Endothelial cell of umbilical vein (primary cell): ENCODE results near the gene FGD5.

Source experiments
- CTCF ChIP-seq, 2 donors: IDR thresholded peaks; 1 replicate in 1 of 2; 2 replicates in 1 of 2; pipeline ENCODE4 v1.5.1; 2011; ENCODE audit warnings: low read length in 2 of 2, mild to moderate bottlenecking in 2 of 2, moderate library complexity in 2 of 2, control low read depth in 1 of 2, inconsistent platforms in 1 of 2, low read depth in 1 of 2; ENCODE audit not compliant: insufficient read depth in 1 of 2; ENCODE audit errors: extremely low read depth in 1 of 2
- EZH2 ChIP-seq: IDR thresholded peaks from 2 replicates; pipeline ENCODE4 v1.6.1; 2012; ENCODE audit warnings: borderline replicate concordance, low read depth, mild to moderate bottlenecking, moderate library complexity, low read length, inconsistent platforms; ENCODE audit not compliant: severe bottlenecking
- FOS ChIP-seq: IDR thresholded peaks from 2 replicates; pipeline ENCODE4 v1.6.1; 2011; ENCODE audit warnings: mild to moderate bottlenecking, low read length, moderate library complexity, borderline replicate concordance; ENCODE audit not compliant: insufficient read depth
- GATA2 ChIP-seq: IDR thresholded peaks from 2 replicates; pipeline ENCODE4 v1.7.0; 2011; ENCODE audit warnings: low read depth, mild to moderate bottlenecking, moderate library complexity, mixed read lengths, low read length; ENCODE audit not compliant: insufficient read length, insufficient read depth
- JUN ChIP-seq: IDR thresholded peaks from 2 replicates; pipeline ENCODE4 v1.6.1; 2011; ENCODE audit warnings: borderline replicate concordance, low read depth; ENCODE audit not compliant: insufficient read length, insufficient read depth
- MAX ChIP-seq: IDR thresholded peaks from 2 replicates; pipeline ENCODE4 v1.6.1; 2011; ENCODE audit not compliant: insufficient read depth, insufficient read length
- MYC ChIP-seq: IDR thresholded peaks from one replicate; pipeline ENCODE4 v1.6.1; 2011; ENCODE audit warnings: mild to moderate bottlenecking, low read depth, low read length
- POLR2A ChIP-seq: IDR thresholded peaks from 2 replicates; pipeline ENCODE4 v1.6.1; 2012; ENCODE audit warnings: low read depth, mild to moderate bottlenecking, control low read depth, low read length
- POLR2AphosphoS5 ChIP-seq: IDR thresholded peaks from 2 replicates; pipeline ENCODE4 v1.6.1; 2012; ENCODE audit warnings: low read depth, mild to moderate bottlenecking, control low read depth, low read length, moderate library complexity; ENCODE audit not compliant: insufficient read depth

- TF ChIP-seq CTCF (IDR thresholded peaks at IDR 0.05; ENCODE audit: extremely low read depth in 1 of 2, insufficient read depth in 1 of 2, low read depth in 1 of 2, low read length in 2 of 2) = peak; percentile 53 to 54
- TF ChIP-seq EZH2 = no peak
- no peak for TF ChIP-seq POLR2A
- TF ChIP-seq MYC = no peak
- TF ChIP-seq POLR2AphosphoS5 = no peak
- no peak for TF ChIP-seq JUN
- TF ChIP-seq GATA2 = no peak
- TF ChIP-seq MAX = no peak
- no peak for TF ChIP-seq FOS
Observed at GRCh38 chr3:14863333-14864100, 44.8 kb downstream of the FGD5 start.
